T-helper 1 cell treated with Interleukin-12 subunit alpha and Interleukin-12 subunit beta and Interleukin-4 antibody, amounts not matched to agents 30 ng/mL and 1 ng/mL, for 36 hours (primary cell): ENCODE results near the gene PRELP. TPM values are rescaled to one million over a fixed set of nuclear protein-coding genes. Genes with fewer than 3 reads are reported as not detected.
"Not testable (repeated sequence)": the region's sequence is repeated elsewhere in the genome, so short reads cannot be mapped to it uniquely, and the experiment has no call there.

Experiments
- intact Hi-C: fragments of 100-400 bp; cut with micrococcal nuclease; formaldehyde crosslinking; loops from one replicate; pipeline ENCODE4 v1.15.1; 2024
- total RNA-seq: library from RNA; stranded (reverse); gene quantifications from 2 replicates; pipeline ENCODE4 v1.2.3, GENCODE V29; 2022

Gene PRELP
- total RNA-seq: not detected in 2 replicates

DNA sequence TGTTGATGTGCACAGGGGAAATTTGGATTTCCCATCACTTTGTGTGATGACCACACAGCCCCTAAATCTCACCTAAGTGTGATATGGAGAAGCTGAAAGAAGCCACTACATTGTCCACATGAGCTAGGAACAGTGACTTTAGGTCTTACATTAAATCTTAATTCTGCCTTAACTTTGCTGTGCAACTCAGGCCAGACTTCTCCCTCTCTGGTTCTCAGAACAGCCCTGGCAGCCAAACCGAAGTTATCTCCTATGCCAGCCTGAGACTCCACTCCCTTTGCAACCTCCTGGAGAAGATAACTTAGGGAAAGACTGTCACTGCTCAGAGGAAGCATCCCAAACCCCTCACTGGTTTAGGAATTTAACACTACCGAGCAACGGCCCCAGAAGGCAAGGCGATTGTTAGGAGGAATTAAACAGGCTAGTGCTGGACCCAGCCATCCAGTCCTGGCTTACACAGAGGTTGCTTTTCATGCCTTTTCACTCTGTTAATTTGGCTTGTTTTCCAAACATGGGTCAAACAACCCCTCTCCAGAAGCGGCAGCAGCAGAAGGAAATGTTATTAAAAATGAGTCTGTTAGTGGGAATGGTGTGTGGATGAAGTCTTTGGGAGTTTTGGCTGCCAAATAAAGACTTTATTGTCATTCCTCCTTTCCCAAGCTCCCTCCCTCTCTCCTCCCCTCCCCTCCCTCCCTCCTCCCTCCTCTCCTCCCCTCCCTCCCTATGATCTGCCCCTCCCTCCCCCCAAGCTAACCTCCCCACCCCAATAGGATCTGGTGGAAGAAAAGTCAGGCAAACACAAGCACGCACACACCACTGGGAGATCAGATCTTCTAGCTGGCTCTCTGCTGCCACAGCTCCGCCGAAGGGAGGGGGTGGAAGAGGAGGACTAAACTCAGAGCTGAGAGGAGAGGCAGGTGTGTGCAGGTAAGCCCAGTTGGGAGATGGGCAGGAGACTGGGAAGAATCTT lies at the start of gene PRELP:
TSS of gene PRELP (plus strand) at position 795 of the 970 bp plus-strand sequence. CDS start 7,379 bp downstream, outside the sequence.
- intact Hi-C loops: no loop called here

DNA sequence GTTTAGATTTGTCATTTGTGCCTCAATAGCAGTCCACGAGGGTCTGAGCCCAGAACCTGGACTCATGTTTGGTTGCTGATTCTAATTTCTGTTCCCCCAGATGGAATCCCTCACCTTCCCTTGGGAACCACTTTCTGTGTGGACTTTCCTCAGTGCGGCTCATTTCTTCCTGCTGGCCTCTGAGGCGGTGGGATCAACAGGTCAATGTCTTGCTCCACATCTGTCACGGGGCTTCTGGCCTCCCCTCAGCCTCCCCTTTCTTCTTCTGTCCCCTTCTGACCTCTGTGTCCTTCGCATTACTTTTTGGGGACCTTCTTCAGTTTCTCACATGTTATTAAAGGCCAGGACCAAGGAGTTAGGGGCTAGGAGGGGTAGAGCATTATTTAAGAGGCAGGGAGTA lies 49.2 kb upstream of the PRELP start:
- intact Hi-C loops: no loop called here

DNA sequence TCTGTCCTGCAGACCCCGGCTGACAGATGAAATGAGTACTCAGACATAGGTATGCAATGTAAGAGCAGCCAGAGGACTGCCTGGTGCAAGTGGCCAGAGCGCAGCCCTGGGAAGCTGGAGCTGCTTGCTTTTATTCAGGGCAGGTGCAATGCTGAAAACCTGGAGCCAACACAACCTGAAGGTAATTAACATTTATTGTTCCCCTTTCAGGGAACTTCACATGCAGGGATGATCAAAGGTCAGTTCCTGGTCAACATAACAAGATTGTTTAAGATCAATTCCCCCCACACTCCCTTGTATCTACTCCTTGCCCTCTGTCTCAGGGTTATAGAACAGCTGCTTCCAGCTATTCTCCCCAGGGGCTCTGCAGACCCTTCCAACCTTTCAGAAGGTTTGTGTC lies 48.7 kb upstream of the PRELP start:
- intact Hi-C loops: no loop called here

DNA sequence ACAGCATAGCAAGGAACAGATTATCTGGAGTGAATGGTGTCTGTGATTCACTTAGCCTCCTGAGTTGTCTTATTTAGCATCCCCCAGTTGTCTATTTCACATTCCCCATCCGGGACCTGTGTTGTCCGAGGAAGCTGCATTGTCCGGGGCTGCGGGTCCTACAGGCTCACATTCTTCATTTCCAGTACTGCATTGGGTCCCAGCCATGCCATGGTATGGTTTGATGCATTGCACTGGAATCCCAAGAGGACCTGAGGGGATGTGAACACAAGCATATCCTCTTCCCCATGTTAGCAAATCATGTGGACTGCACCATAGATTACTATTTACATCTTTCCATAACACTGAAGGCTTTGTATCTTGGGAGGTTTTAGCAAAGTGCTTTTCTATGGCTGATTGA lies 48.2 kb upstream of the PRELP start:
- intact Hi-C loops: no loop called here

DNA sequence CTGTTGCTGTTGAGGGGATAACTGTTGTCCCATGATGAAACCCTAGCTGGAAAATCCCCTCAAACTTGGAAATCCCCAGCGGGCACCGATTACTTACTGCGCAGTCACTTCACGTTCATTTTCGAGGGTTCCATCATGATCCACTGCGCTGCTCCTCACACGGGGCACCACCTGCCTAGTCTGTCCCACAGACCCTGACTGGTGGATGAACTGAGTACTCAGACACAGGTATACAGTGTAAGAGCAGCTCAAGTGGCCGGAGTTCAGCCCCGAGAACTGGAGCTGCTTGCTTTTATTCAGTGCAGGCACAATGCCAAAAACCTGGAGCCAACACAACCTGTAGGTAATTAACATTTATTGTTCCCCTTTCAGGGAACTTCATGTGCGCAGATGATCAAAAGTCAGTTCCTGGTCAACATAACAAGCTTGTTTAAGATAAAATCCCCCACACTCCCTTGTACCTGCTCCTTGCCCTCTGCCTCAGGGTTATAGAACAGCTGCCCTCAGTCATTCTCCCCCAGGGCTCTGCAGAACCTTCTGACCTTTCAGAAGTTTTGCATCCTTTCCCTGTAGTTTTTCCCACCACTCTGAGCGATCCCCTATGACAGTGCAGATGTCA lies 46.5 kb upstream of the PRELP start:
- intact Hi-C loops: no loop called here

DNA sequence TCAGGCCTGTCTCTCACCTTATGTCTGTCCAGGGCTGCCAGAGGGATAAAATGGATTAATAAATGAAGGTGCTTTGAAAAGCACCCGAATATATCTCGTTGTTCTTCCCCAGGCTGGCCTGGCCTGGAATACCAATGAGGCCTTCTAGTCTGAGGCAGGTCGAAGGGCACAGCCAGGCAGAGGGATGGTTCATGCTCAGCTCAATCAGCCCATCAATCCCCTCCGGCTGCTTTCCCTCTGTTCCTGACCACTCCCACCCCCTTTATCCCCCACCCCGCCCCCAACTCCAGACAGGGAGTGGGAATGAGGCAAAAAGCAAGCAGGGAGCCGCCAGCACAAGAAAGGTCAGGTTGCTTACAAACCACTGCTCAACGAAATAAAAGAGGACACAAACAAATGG lies 40.0 kb upstream of the PRELP start:
- intact Hi-C loops: no loop called here

DNA sequence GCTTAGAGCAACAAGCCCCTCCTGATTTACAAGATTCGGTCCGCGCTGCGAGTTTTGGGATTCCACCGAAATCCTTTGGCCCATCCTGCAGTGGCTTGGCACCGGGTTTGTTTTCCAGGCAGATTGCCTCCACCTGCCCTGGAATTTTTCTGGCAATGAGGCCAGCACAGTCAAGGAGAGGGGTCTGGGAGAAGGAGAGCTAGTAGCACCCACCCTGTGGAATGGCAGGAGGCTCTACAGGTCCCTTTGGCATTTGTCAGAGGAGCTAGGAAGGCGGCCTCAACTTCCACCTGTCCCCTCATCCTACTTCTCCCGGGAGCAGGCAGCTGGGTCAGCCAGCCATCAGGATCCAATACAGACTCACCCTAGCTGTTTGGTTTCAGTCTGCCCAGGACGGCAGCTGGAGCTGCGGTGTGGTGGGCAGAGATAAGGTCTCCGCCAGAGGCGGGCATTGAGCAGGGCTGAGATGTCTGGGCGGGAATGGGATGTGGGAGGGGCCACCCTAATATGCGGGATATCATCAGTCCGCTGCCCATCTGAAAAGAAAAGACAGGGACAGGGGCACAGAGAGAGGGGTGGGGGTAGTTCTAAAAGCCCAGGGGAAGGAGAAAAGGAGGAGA lies 37.8 kb upstream of the PRELP start:
- intact Hi-C loops: no loop called here

DNA sequence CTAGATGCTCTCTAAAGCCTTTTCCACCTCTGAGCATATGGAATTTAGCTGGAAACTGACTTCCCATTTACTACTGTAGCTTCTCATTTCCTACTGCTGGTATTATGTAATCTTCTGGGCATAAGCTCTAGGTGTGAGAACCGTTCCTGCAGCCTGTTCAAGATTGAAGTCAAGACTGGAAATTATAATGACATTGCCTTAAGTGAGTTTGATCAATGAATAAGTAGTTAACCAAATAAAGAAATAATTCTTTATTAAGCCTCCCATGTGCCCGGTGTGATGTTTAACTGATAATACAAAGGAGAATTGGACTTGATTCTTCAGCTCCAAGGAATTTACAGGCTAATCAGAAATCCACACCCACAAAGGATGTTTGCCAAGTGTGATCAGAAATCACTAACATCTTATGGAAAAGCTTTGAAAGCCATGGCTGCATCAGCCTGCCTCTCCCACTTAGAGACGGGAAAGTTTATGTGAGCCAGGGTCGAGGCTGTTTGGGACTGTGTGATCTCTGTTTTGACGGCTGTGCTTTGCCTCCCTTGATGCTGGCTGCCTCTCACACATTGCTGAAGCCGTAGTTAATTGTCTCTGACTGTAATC lies 36.4 kb upstream of the PRELP start:
- intact Hi-C loops: no loop called here

DNA sequence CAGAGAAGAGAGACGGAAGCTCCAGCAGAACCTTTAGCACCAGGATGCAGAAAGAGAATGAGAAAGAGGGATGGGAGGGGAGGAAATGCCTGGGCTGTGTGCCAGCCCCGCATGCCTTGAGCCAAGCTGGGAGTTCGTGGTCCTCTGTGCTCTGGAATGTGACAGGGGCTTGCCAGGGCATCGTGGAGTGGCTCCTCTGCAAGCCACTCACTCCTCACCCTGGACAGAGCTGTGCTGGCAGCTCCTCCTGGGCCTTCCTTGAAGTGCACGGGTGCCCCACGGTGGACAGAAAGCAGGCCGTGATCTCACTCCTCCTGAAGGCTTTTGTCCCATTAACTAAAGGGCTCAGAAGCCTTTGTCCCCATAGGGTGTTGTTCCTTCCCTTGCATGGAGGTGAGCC lies 34.8 kb upstream of the PRELP start:
- intact Hi-C loops: no loop called here

DNA sequence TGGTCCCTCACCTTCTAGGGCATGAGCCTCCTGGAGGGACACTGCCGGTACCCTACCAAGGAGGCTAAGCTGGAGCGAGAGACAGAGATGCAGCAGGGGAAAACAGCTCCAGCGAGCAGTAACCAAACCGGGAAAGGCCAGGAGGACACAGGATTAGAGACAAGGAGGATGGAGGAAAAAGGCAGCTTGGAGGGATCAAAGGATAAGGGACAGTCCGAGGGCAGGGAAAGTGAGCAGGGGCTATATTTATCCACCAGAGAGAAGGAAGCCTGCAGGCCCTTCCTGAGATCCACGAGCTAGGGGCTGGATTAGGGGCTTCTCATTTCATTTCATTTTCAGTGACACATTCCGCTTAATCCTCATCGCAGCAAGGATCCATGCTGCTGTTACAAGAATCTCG lies 33.8 kb upstream of the PRELP start:
- intact Hi-C loops: no loop called here

DNA sequence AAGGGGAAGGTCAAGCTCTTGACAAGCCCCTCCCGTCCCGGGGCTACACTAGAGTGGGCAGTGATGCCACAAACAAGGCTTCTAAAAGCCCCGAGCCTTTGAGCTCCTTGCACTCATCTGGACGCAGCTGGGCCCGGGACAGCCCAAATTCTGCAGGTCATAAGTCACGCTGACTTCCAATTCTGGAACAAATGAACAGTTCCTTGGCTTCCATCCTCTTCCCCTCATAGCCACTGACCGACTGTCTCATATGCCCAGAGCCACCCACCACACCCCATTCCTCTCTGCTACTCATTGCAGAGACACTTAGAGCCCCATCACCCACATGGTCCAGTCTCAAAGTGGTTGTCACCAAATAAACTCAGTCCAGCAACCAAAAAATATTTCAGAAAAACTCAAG lies 32.8 kb upstream of the PRELP start:
- intact Hi-C loops: no loop called here

DNA sequence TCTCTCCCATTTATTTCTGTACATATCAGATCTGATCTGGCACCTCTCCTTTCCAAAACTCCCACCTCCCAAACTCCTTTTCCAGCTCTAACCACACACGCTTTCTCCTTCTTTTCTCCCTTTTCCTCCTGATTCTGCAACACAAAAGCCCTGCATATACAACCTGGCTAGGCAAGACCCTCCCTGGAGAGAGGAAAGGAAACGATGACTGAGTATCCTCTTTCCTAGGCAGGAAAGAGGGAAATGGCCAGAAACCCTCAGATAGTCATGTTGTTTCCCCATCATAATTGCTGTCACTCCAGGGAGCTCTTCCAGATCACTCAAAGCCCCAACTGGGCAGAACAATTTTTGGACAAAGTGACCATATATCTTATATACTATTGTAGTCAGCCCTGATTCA lies 32.3 kb upstream of the PRELP start:
- intact Hi-C loops: no loop called here

DNA sequence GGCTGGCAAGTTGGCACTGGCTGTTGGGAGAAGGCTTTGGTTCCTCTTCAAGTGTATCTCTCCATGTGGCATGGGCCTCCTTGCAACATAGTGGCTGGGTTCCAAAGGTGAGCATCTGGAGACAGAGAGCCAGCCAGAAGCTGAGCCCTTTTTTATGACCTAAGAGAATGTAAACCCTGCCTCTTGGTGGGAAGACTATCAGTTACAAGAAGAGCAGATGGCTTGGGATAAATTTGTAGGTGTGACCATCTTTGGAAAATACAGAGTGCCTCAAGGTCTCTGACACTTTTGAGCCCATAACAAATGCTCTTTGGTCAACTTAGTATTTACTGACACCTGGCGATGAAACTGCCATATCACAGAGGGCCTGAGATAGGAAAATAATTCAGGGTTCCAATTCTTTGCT lies 31.4 kb upstream of the PRELP start:
- intact Hi-C loops: no loop called here

DNA sequence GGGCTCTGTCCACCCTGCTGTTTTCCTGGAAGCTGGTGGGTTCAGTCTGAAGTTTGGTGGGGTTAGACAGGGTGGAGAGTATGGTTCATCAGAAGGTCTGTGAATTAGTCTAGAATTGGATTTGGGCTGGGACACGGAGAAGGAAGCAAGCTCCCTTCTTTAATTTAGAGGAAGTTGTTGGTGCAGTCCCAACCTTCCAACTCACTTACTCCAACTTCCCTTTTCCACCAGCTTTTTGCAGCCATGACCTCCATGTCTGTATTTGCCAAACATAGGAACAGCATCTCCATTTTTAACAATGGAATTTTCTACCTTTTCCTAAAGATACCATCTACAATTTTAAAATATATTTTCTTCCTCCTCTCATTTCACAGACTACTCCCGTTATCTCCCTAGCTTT lies 28.5 kb upstream of the PRELP start:
- intact Hi-C loops: no loop called here

DNA sequence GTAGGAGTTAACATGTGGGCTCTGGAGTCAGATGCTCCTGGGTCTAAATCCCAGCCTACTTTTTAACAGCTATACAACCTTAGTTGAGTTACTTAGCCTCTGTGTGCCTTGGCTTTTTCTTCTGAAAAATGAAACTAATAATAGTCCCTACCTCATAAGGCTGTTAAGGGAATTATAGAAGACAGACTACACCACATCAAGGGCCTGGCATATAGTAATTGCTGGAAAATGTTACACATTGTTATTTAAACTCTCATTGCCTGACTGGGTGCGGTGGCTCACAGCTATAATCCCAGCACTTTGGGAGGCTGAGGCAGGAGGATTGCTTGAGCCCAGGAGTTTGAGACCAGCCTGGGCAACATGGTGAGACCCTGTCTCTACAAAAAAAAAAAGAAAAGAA lies 28.0 kb upstream of the PRELP start:
- intact Hi-C loops: not testable (repeated sequence)

DNA sequence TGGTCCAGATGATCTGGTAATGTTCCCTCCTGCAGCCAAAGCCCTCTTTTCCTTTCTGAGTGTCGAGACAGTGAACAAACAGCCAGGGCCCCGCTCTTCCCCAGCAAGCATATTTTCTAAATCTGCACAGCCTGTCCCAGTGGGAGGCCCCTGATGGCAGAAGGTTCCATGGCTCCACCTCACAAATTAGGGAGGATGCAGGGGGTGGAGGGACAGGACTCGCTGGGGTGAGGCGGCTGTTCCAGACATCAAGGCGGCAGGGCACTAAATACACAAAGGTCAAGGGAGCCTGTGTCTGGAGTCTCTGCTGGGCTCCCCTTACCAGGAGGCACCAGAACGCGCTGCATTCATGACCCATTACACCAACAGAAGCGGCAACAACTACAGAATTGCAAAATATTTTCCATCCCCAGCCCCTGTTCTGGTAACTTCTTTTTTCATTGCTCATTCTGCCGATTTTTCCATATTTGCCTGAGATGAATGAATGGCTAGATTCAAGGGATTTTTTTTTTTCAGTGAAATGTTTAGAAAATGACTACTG lies 27.0 kb upstream of the PRELP start:
- intact Hi-C loops: no loop called here

DNA sequence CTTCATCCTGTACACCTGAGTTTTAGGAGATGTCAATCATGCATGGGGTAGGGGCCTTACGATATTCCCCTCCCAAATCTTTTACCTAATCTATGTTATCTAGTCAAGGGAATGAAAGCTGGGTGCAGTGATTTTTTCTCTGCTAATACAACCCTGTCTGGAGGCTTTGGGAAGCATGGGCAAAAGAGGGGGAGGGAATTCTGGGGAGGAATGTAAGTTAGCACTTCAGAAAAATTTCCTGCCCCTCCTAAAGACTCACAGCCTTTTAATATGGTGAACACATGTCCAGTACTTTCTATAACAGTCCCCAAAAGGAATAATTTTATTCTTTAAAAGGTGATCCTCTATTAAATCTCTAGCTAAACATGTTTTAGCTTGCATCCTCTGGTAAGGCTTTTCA lies 25.6 kb upstream of the PRELP start:
- intact Hi-C loops: no loop called here

DNA sequence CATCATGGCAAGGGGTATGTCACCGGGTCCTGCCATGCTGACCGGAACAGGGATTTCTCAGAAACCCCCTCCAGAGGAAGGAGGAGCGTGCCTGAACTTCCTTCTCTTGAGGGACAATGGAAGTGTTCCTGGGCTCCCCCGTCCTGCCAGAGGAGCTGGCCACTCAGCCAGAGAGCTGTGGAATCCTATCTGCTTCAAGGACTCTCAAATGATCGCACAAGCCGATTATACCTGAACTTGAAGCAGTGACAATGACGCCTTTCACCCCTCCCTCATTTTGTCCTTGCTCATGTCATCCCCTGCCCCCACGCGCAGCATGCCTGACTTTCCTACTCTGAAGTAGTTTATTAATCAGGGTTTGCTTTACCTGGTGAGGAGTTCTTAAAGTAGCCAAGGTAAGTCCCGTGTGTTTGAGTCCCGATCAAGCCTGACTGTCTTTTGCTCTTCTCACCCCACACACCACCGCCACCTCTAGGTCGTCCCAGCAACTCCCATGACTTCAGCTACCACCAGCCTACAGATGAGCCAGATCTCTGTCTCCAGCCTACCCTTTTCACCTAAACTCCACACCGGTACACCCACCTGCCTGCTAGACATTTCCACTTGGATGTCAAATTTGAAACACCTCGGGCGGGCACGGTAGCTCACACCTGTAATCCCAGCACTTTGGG lies 25.0 kb upstream of the PRELP start:
- intact Hi-C loops: no loop called here

DNA sequence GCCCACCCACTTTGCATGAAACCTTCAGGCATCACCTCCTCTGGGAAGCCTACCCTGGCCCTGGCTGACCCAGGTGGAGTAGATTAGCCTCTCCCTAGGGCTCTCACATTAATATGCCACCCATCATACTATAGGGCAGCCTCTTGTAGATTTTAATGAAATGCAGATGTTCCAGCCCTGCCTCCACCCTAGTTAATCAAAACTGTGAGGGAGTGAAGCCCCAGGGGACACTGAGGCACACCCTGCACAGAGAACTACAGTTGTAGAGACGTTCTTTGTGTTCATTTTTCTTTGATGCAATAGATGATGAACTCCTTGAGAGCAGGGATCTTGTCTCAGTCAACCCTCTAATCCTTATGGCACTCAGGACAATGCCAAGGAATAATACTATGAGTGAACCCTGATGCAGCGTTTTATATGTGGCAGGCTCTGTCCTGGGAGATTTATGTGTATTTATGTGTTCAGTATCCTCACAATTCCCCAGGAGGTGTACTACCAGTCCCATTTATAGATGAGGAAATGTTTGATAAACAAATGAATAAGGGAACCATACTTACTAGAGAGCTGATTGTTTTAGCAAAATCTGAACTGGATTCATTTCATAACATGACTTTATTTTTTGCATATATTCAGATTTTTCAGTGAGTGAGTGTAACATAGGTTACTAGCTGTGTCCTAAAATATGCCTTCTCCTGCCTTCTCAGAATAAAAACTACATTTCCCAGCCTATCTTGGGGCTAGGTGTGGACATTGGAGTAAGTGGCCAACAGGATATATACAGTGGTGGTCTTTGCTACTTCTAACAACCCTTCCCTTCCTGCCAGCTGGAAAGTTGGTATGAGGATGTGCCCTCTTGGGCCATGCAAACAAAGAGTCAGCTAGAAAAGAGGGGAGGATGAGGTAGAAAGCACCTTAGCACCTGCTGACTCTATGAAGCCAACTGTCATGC lies 23.5 kb upstream of the PRELP start:
- intact Hi-C loops: no loop called here

DNA sequence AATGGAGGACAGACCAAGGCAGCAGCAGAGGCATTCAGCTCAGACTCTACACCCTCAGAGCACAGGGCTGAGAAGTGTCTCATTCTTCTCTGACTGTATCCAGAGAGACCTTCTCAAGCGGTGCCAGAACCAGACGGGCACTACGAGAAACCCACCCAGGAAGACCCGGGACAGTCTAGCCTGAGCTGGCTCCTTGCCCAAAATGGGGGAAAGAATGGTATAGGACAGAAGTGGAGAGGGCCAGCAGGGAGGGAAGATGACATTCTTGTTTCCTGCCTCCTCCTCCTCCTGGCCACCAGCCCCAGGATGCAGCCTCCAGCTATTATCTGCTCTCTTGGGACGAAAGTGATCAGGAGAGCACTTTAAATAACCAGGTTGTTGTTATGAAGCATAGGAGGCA lies 22.6 kb upstream of the PRELP start:
- intact Hi-C loops: no loop called here
